Measurements from ENCODE around the gene PLXNA4.

The PLXNA4 gene

DNA sequence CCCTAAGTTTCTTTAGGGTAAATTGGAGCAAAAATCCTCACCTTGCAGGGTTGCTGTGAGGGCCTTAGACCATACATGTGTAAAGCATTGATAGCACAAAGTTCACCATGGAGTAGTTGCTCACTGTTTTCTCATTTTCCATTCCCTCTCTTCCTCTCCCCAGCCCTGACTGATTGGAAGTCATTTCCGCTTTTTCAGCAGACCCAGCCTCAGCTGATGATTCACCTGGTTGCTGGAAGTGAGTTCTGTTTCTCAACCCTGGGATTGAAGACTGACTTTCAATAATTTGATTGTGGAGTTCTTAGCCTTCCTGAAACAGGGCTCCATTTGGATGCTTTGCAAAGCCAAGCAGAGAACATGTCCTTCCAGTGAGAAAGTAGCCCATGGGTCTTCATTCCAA lies 107.0 kb downstream of the PLXNA4 start:
- no peak for DNase-seq (ENCODE audit: low read depth)

GRCh38 chr7:132466367-132466766 lies 109.9 kb downstream of the PLXNA4 start:
- DNase-seq (ENCODE audit: low read depth), result no peak

DNA sequence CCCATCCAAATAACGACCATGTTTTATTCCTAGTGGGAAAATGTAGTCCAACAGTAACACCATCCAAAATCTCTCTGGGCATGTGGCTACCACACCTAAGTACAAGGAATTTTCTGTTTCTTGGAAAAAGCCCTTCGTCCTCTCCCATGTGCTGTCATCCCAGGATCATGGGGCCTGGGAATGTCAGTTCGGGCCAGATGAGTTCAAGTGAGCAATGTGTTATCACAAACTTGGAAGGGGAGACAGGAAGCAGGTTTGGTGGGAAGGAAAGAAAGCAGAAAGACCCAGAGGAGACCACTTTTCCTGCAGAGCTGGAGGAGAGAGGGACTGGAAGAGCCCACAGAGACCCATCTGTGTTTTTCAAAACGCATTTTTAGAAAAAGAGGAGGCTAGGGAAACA lies 110.8 kb downstream of the PLXNA4 start:
- no peak for DNase-seq (ENCODE audit: low read depth)

DNA sequence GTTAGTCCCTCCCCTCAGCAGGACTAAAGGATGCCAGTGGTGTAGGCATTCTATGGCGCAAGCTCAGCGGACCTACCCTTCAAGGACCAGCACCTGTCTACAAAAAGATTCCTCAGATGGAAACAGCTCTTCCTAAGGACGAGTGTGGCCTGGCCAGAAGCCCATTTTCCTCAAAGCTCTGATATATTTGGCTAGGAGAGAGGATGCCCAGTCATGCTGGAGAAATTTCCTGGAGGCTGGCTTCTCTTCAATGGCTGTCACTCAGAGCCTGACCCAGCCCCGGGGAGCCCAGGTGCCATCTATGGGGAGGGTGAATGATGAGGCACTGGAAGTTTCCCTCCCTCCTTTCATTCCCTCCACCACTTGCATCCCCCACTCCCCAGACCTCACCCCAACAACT lies 111.5 kb downstream of the PLXNA4 start:
- DNase-seq (ENCODE audit: low read depth), result no peak

- no peak for DNase-seq (ENCODE audit: low read depth)
Observed at GRCh38 chr7:132463922-132464321, 112.3 kb downstream of the PLXNA4 start.

DNA sequence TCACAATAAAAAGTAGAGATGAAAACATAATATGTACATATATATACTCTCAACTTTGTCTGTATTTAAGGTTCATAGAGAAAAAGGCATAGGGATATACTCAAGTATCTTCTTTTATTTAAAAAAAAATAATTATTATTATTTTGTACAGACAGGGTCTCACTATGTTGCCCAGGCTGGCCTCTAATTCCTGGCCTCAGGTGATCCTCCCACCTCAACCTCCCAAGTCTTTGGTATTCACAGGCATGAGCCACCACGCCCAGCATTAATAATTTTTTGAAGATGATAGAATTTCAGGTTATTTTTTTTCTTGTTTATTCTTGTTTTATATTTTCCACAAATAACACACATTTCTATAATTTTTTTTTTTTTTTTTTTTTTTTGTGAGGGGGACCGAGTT lies 113.8 kb downstream of the PLXNA4 start:
- no peak for DNase-seq (ENCODE audit: low read depth)

- DNase-seq (ENCODE audit: low read depth), result no peak
Observed at GRCh38 chr7:132461032-132461592, 115.2 kb downstream of the PLXNA4 start.

- no peak for DNase-seq (ENCODE audit: low read depth)
Observed at GRCh38 chr7:132458729-132459128, 117.5 kb downstream of the PLXNA4 start.

DNA sequence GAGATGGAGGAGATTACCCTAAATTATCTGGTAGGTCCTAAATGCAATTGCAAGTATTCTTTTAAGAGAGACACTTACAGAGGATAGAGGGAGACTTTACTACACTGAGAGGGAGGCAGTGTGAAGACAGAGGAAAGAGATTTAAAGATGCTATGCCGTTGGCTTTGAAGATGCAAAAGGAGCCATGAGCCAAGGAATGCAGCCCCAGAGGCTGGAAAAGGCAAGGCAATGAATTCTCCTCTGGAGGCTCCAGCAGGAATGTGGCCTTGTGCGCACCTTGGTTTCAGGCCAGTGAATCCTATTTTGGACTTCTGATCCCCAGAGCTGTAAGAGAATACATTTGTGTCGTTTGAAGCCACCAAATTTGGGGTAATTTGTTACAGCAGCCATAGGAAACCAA lies 118.6 kb downstream of the PLXNA4 start:
- DNase-seq (ENCODE audit: low read depth), result no peak

- DNase-seq (ENCODE audit: low read depth), result no peak
Observed at GRCh38 chr7:132456418-132456817, 119.9 kb downstream of the PLXNA4 start.

DNA sequence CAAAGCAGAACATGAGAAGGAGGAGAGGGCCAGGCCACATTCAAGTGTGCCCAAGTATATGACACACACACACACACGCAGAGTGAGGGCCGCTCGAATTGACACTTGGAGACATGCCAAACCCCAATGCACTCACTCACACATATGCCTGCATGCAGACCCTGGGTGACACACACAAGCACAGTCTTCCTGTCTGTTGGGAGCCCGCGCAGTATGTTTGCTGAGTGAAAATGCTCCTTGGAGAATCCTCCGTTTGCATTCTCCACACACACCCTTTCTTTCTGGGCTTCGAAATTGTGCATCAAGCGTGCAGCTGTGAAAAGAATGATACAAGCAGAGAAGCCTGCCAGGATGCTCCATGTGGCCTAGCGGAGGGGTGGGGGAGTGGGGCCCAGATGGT lies 120.9 kb downstream of the PLXNA4 start:
- no peak for DNase-seq (ENCODE audit: low read depth)

GRCh38 chr7:132453826-132454225 lies 122.4 kb downstream of the PLXNA4 start:
- DNase-seq (ENCODE audit: low read depth), result no peak

DNA sequence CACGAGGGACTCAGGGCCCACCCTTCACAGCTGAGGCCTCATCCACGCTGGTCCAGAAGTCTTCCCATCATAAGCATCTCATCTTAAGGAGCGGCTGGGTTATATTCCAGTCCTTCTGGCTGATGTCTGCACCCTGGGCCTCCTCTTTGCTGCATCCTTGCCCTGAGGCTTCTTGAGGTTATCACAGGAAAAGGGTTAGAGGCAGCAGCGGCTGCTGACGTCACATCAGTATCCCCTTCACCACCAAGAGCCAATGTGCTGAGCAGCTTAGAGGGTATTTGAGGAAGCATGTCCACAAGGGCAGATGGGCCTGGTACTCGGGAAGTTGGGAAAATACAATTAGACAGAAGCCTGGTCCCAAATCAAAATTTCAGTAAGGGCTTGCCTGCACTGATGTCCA lies 125.1 kb downstream of the PLXNA4 start:
- no peak for DNase-seq (ENCODE audit: low read depth)

- no peak for DNase-seq (ENCODE audit: low read depth)
Observed at GRCh38 chr7:132450696-132451095, 125.6 kb downstream of the PLXNA4 start.

DNA sequence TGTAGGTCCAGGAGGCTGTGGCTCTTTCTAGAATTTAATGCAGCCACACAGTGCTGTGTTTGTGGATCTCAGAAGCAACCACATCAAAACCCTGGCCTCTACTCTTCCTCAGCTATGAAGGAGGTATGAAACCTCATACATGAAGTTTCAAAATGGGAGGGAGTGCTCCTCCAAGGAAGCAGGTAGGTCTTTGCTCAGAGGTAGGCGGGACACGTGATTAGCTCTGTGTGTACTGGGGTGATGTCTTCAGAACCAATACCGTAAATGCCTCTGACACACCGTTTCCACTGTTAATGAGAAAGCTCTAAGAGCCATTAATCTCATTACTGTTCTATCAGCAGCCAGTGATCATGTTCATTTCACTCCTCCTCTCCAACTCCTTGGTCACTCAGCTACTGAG lies 126.1 kb downstream of the PLXNA4 start:
- DNase-seq (ENCODE audit: low read depth), result no peak

DNA sequence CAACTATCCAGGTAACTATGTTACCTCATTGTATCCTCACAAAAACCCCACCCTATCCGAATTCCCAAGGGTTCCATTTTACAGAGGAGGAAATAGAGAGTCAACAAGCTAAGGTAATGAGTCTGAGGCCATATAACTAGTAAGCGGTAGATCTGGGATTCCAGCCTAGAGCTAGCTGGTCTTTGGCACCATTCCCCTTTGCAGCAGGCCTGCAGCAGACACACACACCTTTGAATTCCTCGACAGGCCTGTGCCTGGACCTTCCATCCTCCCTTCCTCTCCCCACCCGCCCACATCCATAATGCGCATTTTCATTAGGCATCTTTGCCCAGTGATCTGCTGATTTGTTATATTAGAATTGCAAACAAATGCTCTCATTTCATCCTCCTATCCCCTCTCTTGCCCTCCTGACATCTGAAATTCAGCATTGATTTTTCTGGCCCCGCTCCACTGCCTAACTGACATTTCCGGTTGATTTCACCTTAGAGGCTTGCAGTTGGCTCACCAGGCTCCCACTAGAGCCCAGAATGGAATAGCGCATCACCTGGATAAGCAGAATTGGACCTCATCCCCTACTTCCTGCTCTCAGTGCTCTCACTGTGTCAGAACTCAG lies 129.5 kb downstream of the PLXNA4 start:
- DNase-seq (ENCODE audit: low read depth), result no peak

GRCh38 chr7:132446260-132446659 lies 130.0 kb downstream of the PLXNA4 start:
- DNase-seq (ENCODE audit: low read depth), result no peak

GRCh38 chr7:132443761-132444520 lies 132.3 kb downstream of the PLXNA4 start:
- DNase-seq (ENCODE audit: low read depth), result no peak

DNA sequence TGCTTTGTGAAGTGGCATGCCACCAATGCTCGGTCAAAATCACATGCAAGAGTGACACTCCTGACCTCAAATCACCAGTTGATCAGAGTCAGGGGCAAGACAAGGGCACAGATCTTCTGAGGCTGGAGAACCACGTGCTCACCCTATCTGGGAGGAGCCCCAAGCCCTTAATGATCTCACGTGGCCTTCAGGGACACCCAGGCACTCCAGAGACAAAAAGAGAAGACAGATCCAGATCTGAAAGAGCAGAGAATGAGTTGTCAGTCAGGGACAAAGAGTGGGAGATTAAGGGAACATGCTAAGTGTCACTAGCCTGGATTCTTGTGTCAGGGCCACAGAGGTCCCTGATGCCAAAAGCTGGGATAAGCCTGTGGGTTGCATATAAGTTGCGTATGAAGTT lies 134.3 kb downstream of the PLXNA4 start:
- DNase-seq (ENCODE audit: low read depth), result no peak

GRCh38 chr7:132440151-132440550 lies 136.1 kb downstream of the PLXNA4 start:
- DNase-seq (ENCODE audit: low read depth), result no peak

GRCh38 chr7:132438926-132439325 lies 137.3 kb downstream of the PLXNA4 start:
- DNase-seq (ENCODE audit: low read depth), result no peak

- DNase-seq (ENCODE audit: low read depth), result no peak
Observed at GRCh38 chr7:132437730-132438129, 138.5 kb downstream of the PLXNA4 start.

DNA sequence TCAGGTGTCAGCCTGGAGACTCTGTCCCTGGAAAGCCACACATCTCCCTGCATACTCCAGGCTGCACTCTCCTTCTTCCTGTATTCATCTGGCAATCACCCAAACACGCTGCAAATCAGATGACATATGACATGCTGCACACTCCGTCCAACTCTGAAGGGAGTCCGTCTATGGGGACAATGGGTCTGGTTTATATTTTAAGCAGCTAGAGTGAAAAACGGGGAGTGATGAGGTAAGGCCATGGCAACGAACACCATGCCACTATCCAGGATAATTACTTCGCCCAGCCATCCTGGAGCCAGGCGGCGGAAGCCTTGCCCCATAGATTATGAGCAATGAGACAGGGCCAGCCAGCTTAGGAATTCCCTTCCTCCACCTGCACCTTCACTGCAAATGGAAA lies 140.1 kb downstream of the PLXNA4 start:
- no peak for DNase-seq (ENCODE audit: low read depth)
